Smooth muscle cell (in vitro differentiated cells): ENCODE data around the gene PAX7. TPM values are rescaled to one million over a fixed set of nuclear protein-coding genes. Genes with fewer than 3 reads are reported as not detected.

ENCODE experiments used
- DNase-seq: peaks from one replicate; lab custom pipeline; 2025; ENCODE audit not compliant: unreplicated experiment; lab: John Stamatoyannopoulos, UW
- H2AFZ ChIP-seq: fragments of 200-600 bp; sonication (generic); 2 replicates; pipeline ENCODE4 v1.6.0; 2016; ENCODE audit warnings: antibody characterized with exemption, low read depth, mild to moderate bottlenecking
- H3F3A ChIP-seq: fragments of 200-600 bp; sonication (generic); 2 replicates; pipeline ENCODE4 v1.6.0; 2017; ENCODE audit warnings: antibody characterized with exemption, low read depth
- H3K27ac ChIP-seq: fragments of 200-600 bp; sonication (generic); 2 replicates; pipeline ENCODE4 v1.5.1; 2016; ENCODE audit warnings: low read depth, mild to moderate bottlenecking
- H3K27me3 ChIP-seq: fragments of 200-600 bp; sonication (generic); 2 replicates; pipeline ENCODE4 v1.6.1; 2016; ENCODE audit warnings: low read depth, mild to moderate bottlenecking
- H3K36me3 ChIP-seq: fragments of 200-600 bp; sonication (generic); 2 replicates; pipeline ENCODE4 v1.5.1; 2016; ENCODE audit warnings: low read depth
- H3K4me1 ChIP-seq: fragments of 200-600 bp; sonication (generic); 2 replicates; pipeline ENCODE4 v1.5.1; 2016; ENCODE audit warnings: low read depth
- H3K4me2 ChIP-seq: fragments of 200-600 bp; sonication (generic); 2 replicates; pipeline ENCODE4 v1.6.0; 2016; ENCODE audit warnings: mild to moderate bottlenecking
- H3K4me3 ChIP-seq: fragments of 200-600 bp; sonication (generic); 2 replicates; pipeline ENCODE4 v1.5.1; 2016; ENCODE audit warnings: mild to moderate bottlenecking
- H3K79me2 ChIP-seq: fragments of 200-600 bp; sonication (generic); 2 replicates; pipeline ENCODE4 v1.6.0; 2016; ENCODE audit warnings: low read depth, mild to moderate bottlenecking
- H3K9ac ChIP-seq: fragments of 200-600 bp; sonication (generic); 2 replicates; pipeline ENCODE4 v1.6.0; 2016; ENCODE audit warnings: low read depth
- H3K9me3 ChIP-seq: fragments of 200-600 bp; sonication (generic); replicated peaks from 2 replicates; pipeline ENCODE4 v1.5.1; 2016; ENCODE audit warnings: low read depth
- H4K20me1 ChIP-seq: fragments of 200-600 bp; sonication (generic); 2 replicates; pipeline ENCODE4 v1.6.0; 2016; ENCODE audit warnings: low read depth
- CTCF ChIP-seq: fragments of 200-600 bp; sonication (generic); IDR thresholded peaks from 2 replicates; pipeline ENCODE4 v1.5.1; 2017; ENCODE audit warnings: borderline replicate concordance, mild to moderate bottlenecking, antibody characterized with exemption; ENCODE audit not compliant: insufficient read depth, poor library complexity, severe bottlenecking
- WGBS: methylation state at CpG from one replicate; pipeline ENCODE4 v1.1.7; 2016; ENCODE audit warnings: low lambda C conversion rate; 5-methylcytosine and 5-hydroxymethylcytosine counted together
- polyA plus RNA-seq: library from polyadenylated mRNA; unstranded; fragments of >200 nt; fragmentation: Nextera tagmentation; extraction: Ambion mirVana; gene quantifications from 2 replicates; pipeline ENCODE4 v1.2.1, GENCODE V29; 2016
- small RNA-seq: library from RNA; depleted of rRNA; stranded (forward); fragments of <200 nt; gene quantifications from one replicate; pipeline ENCODE3, GENCODE V24; 2014
- total RNA-seq: library from RNA; depleted of rRNA; stranded (reverse); fragments of >200 nt; gene quantifications from 2 replicates; pipeline ENCODE4 v1.2.3, GENCODE V29; 2014

PAX7 gene
- total and polyA plus RNA-seq, 2 experiments from 2014 or later: not detected

- Histone ChIP-seq H3K36me3 (no peaks in the 10 kb centered on the region), H3K4me2 (no peak overlapping the region), H3F3A (no peaks in the 10 kb centered on the region), H3K27ac (no peak overlapping the region), H3K4me1 (peaks cover 6% of the 10 kb centered on the region), H4K20me1 (no peaks in the 10 kb centered on the region), H3K79me2 (no peaks in the 10 kb centered on the region), H3K27me3 (no peaks in the 10 kb centered on the region), H2AFZ (no peak overlapping the region), H3K9ac (no peak overlapping the region), H3K4me3 (no peak overlapping the region), H3K9me3 (no peaks in the 10 kb centered on the region)
- TF ChIP-seq CTCF: no peak
- no peak for DNase-seq
- WGBS: 73% methylated on average over 14 of the region's 14 CpGs
Observed at GRCh38 chr1:18795002-18795689, 164.5 kb downstream of the PAX7 start.

- no peaks in the 10 kb centered on the region for H3K27me3 ChIP-seq
- 90% methylated on average over 3 of the region's 3 CpGs for WGBS
- no peak overlapping the region for H2AFZ ChIP-seq
- H3K9ac ChIP-seq: no peak overlapping the region
- H4K20me1 ChIP-seq: no peaks in the 10 kb centered on the region
- H3K36me3 ChIP-seq: no peaks in the 10 kb centered on the region
- no peak overlapping the region for H3K27ac ChIP-seq
- no peak overlapping the region for H3K4me2 ChIP-seq
- peaks cover 6% of the 10 kb centered on the region for H3K4me1 ChIP-seq
- H3K9me3 ChIP-seq: no peaks in the 10 kb centered on the region
- no peaks in the 10 kb centered on the region for H3F3A ChIP-seq
- DNase-seq: no peak
- no peak overlapping the region for H3K4me3 ChIP-seq
- H3K79me2 ChIP-seq: no peaks in the 10 kb centered on the region
- TF ChIP-seq CTCF: no peak
Observed at GRCh38 chr1:18796950-18797349, 166.3 kb downstream of the PAX7 start.

Small RNA genes lying within 50 kb of the gene (small RNA-seq; reads per million reads assigned to genes)
- gene AL031737.1: not detected

Other genes with a start within 250 kb of the PAX7 start
- gene KLHDC7A, start 149.9 kb upstream of the PAX7 start, total RNA-seq: 0.18 TPM in 1 of 2 replicates, not detected in the other
- 0.27 and 0.41 TPM in 2 replicates for gene KLHDC7A, start 149.9 kb upstream of the PAX7 start, polyA plus RNA-seq
- not detected in 2 replicates for gene TAS1R2, start 228.8 kb downstream of the PAX7 start, total RNA-seq
- not detected in 2 replicates for gene TAS1R2, start 228.8 kb downstream of the PAX7 start, polyA plus RNA-seq